ENCODE results near the gene TM7SF2. TPM values are rescaled to one million over a fixed set of nuclear protein-coding genes. Genes with fewer than 3 reads are reported as not detected.

Gene TM7SF2
- total and polyA plus RNA-seq, 12 donors, result 18.5 to 87.8 (median 69.5) TPM

- TF ChIP-seq CTCF (IDR thresholded peaks at IDR 0.05), result no peak
- peak in 1 of 2 donors; percentile 20 for DNase-seq
- H3K36me3 ChIP-seq, result peaks cover 7 to 51% (median 39%) of the 10 kb centered on the region in 9 donors
- peaks cover 12 to 36% (median 27%) of the 10 kb centered on the region in 9 donors for H3K4me1 ChIP-seq
- H3K9me3 ChIP-seq, result no peaks in the 10 kb centered on the region
- no peak for ATAC-seq
- peak overlapping the region in 8 of 10 donors; percentile 95 to 100 (median 98) for H3K27ac ChIP-seq
- H3K4me3 ChIP-seq, result peak overlapping the region; percentile 75 to 98 (median 88)
- WGBS, 2 donors, result 45 to 52% methylated on average over 18 of the region's 18 CpGs
- intact Hi-C loops (cut with DNase I), result loop anchor here in 2 of 10 donors (10.0 kb wide), 1 partner anchor 122 kb away; no protein-coding TSS in a partner anchor
- H3K27me3 ChIP-seq, result no peaks in the 10 kb centered on the region
These were observed 21.5 kb downstream of the TM7SF2 start for GRCh38 chr11:65132988-65133700.

GRCh38 chr11:65133724-65134123 lies 22.1 kb downstream of the TM7SF2 start:
- H3K27me3 ChIP-seq, result no peaks in the 10 kb centered on the region
- peak in 2 of 8 donors; percentile 0 to 8 for ATAC-seq
- peaks cover 7 to 46% (median 33%) of the 10 kb centered on the region in 9 donors for H3K36me3 ChIP-seq
- peaks cover 12 to 36% (median 27%) of the 10 kb centered on the region in 9 donors for H3K4me1 ChIP-seq
- H3K4me3 ChIP-seq, result peak overlapping the region; percentile 75 to 98 (median 88)
- DNase-seq, result peak; percentile 42 to 48
- no peaks in the 10 kb centered on the region for H3K9me3 ChIP-seq
- intact Hi-C loops (cut with DNase I), result loop anchor here in 3 of 10 donors (1.0 to 10.0 kb wide), 2 partner anchors 48 to 121 kb away; partner anchors contain the start of gene CAPN1 (in 1 of the 3)
- 1 to 2% methylated on average over 20 of the region's 20 CpGs for WGBS, 2 donors
- no peak for TF ChIP-seq CTCF (IDR thresholded peaks at IDR 0.05)
- H3K27ac ChIP-seq, result peak overlapping the region; percentile 95 to 100 (median 98)

- Histone ChIP-seq H3K36me3 (peaks cover 7 to 39% (median 26%) of the 10 kb centered on the region in 9 donors), H3K27ac (peak within 1 kb of the TSS; percentile 95 to 100 (median 98)), H3K4me3 (peak within 1 kb of the TSS; percentile 75 to 98 (median 88)), H3K4me1 (peaks cover 12 to 36% (median 27%) of the 10 kb centered on the region in 9 donors), H3K27me3 (no peaks in the 10 kb centered on the region), H3K9me3 (no peaks in the 10 kb centered on the region)
- 0% methylated on average over 53 to 60 of the region's 60 CpGs for WGBS, 2 donors
- peak; percentile 91 to 92 for DNase-seq
- intact Hi-C loops (cut with DNase I), result loop anchor here in 3 of 10 donors (1.0 to 10.0 kb wide), 2 partner anchors 47 to 120 kb away; partner anchors contain the start of gene CAPN1 (in 1 of the 3)
- no peak for TF ChIP-seq CTCF (IDR thresholded peaks at IDR 0.05)
- ATAC-seq, result peak; percentile 90 to 96 (median 94)
These were observed 22.7 kb downstream of the TM7SF2 start, which contains the start of gene SYVN1 for GRCh38 chr11:65134240-65134951. SYVN1 (minus strand) TSS chr11:65134519; CDS start chr11:65133601, 918 bp downstream.
